Measurements from ENCODE around the gene C2CD4D.

The C2CD4D gene

GRCh38 chr1:151867765-151868411, 28.3 kb upstream of the C2CD4D start:
- TF ChIP-seq SIN3A (IDR thresholded peaks at IDR 0.05; ENCODE audit: borderline replicate concordance, insufficient read depth, low read length): no peak
- no peak for TF ChIP-seq POLR2AphosphoS5 (IDR thresholded peaks at IDR 0.05; ENCODE audit: low read depth, low read length)
- TF ChIP-seq REST (IDR thresholded peaks at IDR 0.05; ENCODE audit: insufficient read depth in 1 of 2, low read depth in 2 of 2, low read length in 2 of 2): no peak
- TF ChIP-seq FOXP2 (optimal IDR thresholded peaks at IDR 0.05; ENCODE audit: borderline replicate concordance, extremely low read depth, extremely low read length, insufficient read depth): no peak
- TF ChIP-seq TAF1 (IDR thresholded peaks at IDR 0.05; ENCODE audit: borderline replicate concordance, insufficient read depth, low read length): no peak

- TF ChIP-seq SIN3A (IDR thresholded peaks at IDR 0.05; ENCODE audit: borderline replicate concordance, insufficient read depth, low read length) (no peak), POLR2AphosphoS5 (IDR thresholded peaks at IDR 0.05; ENCODE audit: low read depth, low read length) (no peak), FOXP2 (optimal IDR thresholded peaks at IDR 0.05; ENCODE audit: borderline replicate concordance, extremely low read depth, extremely low read length, insufficient read depth) (no peak), TAF1 (IDR thresholded peaks at IDR 0.05; ENCODE audit: borderline replicate concordance, insufficient read depth, low read length) (no peak), REST (IDR thresholded peaks at IDR 0.05; ENCODE audit: insufficient read depth in 1 of 2, low read depth in 2 of 2, low read length in 2 of 2) (no peak)
Observed at GRCh38 chr1:151867321-151867720, 27.7 kb upstream of the C2CD4D start.

GRCh38 chr1:151864411-151864810, 24.8 kb upstream of the C2CD4D start:
- no peak for TF ChIP-seq REST (IDR thresholded peaks at IDR 0.05; ENCODE audit: insufficient read depth in 1 of 2, low read depth in 2 of 2, low read length in 2 of 2)

DNA sequence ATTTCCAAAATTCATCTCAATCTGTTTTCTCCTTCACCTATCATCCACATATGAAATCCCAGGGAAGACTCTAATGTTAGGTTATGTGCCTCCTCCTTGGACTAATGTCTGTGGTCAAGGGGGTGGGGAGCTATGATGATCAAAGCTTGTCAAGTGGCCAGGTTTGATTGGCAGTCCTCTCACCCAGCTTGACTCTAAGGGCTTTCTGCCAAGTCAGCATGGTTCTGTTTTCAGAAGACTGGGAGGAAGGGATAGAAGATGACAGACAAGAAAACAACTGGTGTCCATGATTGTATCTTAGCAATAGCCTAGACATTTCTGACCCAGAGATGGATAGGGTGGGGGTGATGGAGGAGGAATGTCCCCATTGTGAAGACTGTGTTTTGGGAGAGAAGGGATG, 23.0 kb upstream of the C2CD4D start:
- TF ChIP-seq REST (IDR thresholded peaks at IDR 0.05; ENCODE audit: insufficient read depth in 1 of 2, low read depth in 2 of 2, low read length in 2 of 2): no peak
- no peak for TF ChIP-seq FOXP2 (optimal IDR thresholded peaks at IDR 0.05; ENCODE audit: borderline replicate concordance, extremely low read depth, extremely low read length, insufficient read depth)
- TF ChIP-seq TAF1 (IDR thresholded peaks at IDR 0.05; ENCODE audit: borderline replicate concordance, insufficient read depth, low read length): no peak
- no peak for TF ChIP-seq SIN3A (IDR thresholded peaks at IDR 0.05; ENCODE audit: borderline replicate concordance, insufficient read depth, low read length)
- TF ChIP-seq POLR2AphosphoS5 (IDR thresholded peaks at IDR 0.05; ENCODE audit: low read depth, low read length): no peak
